T47D (cell line): ENCODE measurements around the gene COL4A1.

Source experiments
- DNase-seq, 2 experiments: peaks; one replicate each; pipeline versions ENCODE4 v3.0.0 to v3.0.0-alpha.2; 2011 to 2012; ENCODE audit warnings: low read depth in 1 of 2, low spot score in 1 of 2
- JUND ChIP-seq: IDR thresholded peaks from 2 replicates; pipeline ENCODE4 v1.6.1; 2012; ENCODE audit warnings: low read depth
- in situ Hi-C: cut with HindIII; loops from 2 replicates; pipeline ENCODE4 v1.10.0; 2016; ENCODE audit warnings: low sequenced_read_pairs, low pct_unique_long_range_greater_than_20kb

Gene COL4A1

DNA sequence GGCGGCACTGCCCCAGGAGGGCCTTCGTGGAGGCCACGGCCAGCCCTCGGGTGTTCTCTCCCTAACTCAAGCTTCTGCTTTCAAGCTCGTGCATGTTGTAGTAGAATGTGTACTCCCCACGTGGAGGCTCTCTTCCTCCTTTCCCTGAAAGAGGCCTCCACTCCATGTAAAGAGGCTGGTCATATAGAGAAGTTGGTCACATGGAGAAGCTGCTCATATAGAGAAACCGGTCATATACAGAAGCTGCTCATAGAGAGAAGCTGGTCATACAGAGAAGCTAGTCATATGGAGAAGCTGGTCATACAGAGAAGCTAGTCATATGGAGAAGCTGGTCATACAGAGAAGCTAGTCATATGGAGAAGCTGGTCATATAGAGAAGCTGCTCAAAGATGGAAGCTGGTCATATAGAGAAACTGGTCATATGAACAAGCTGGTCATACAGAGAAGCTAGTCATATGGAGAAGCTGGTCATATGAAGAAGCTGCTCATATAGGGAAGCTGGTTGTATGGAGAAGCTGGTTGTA is 152.5 kb downstream of the COL4A1 start:
- in situ Hi-C loops, result no loop called here
- no peak for DNase-seq
- TF ChIP-seq JUND, result no peak

DNA sequence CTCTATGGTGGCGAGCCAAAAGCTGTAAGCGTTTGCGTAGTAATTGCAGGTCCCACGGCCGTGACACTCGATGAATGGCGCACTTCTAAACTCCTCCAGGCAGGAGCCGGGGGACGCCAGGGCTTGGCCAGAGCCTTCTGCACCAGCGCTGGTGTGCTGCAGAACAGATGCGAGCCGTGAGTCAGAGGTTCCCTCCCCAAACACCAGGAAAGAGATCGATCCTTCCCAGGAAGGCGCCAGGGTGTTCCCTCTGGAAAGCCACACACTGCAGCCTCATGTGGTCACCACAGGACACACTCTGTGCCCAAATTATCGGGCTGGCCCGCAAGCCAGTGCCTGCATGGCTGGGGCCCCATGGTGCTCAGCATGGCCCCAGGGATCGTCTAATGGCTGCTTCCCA is 154.6 kb downstream of the COL4A1 start:
- in situ Hi-C loops, result no loop called here
- no peak for TF ChIP-seq JUND
- DNase-seq, result no peak

DNA sequence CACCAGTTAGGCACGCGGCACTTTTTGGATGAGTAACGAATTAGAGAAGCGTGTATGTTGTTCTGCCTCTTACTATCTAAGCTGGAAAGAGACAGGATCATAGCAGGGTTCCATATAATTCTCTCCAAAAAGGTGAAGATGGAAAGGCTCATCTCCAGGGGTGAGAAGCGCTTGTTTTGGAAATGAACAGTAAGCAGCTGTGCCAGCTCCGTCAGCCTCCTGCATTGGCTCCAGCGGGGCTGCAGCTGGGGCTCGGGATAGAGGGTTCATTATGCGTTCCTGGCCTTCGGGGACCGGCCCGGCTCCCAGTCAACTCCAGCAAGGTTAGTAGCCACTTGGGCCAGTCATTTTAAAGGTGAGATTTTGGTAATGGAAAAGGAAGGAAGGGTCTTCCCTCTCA is 155.5 kb downstream of the COL4A1 start:
- DNase-seq, result no peak
- no peak for TF ChIP-seq JUND
- in situ Hi-C loops, result no loop called here

DNA sequence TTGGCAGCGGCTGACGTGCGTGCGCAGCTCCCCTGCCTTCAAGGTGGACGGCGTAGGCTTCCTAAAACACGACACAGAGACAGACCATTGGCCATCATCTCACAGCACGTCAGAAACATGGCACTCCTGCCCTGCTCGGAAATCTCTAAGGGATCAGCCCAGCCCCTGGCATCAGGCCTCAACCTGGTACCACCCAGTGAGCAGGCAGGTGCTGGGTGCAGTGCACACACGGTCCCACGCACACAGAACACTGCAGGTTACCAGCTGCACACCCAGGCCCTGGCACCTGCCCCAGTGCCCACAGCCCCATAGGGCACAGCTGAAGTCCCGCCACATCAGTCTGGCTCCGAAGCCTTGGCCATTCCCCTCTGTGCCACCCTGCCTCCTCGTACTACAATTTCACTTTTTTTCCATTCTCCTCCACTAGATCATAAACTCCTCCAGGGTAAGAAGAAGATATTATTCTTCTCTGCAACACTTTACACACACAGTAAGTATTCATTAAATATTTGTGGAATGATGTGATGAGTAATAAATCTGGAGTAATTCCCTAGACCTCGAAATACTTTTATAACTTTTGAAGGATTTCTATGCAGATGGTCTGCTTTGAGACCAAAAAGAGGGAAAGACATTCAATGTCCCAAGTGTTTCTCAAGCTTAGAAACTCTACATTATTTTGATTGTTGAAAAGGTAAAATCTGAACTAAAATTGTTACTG is 156.4 kb downstream of the COL4A1 start:
- DNase-seq, result no peak
- in situ Hi-C loops, result no loop called here
- no peak for TF ChIP-seq JUND

DNA sequence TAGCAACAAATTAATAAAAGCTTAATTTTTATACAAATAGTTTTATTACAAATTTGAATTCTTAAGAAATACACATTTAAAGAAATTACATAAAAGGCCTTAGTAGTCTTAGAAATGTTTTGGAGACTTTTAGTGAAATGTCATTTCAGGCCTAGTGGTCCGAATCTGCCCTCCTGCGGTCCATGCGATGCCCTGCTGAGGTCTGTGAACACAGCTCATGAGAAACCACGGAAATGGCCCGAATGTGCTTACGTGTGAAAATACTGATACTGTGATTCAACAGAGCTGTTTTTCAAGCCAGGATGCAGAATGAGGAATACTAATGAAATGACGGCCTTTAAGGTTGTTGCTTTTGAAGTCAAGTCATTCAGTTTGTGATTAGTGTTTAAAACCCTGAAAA is 157.9 kb downstream of the COL4A1 start:
- no peak for DNase-seq
- no peak for TF ChIP-seq JUND
- in situ Hi-C loops, result no loop called here

DNA sequence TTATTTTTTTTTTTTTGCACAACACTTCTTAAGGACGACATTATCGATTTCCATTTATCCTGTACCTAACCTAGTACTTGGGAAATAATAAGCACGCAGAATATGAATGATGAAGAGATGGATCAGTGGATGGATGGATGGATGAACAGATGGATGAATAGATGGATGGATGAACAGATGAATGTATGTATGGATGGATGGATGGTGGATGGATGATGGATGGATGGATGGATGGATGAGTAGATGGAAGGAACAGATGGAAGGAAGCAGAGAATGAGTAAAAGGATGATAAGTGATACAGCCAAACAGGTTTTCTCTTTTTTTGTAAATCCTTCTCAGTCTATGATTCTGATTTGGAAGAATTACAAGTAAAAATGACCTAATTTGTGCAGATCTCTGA is 166.9 kb downstream of the COL4A1 start:
- in situ Hi-C loops, result no loop called here
- no peak for TF ChIP-seq JUND
- DNase-seq, result no peak

DNA sequence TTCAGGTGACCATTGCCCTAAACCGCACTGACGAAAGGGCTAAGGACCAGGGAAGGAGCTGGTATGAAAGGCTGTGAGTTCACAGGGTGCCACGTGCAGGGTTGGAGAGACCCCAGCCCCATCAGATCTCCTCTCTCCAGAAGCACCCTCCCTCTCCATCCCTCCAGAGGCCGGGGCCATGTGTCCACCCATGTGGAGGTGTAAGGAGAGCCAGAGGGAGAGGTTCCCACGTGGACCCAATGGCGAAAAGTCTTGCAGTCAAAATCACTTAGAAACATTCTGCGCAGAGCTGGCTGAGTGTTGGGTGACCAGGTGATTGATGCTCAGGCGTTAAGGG is 168.3 kb downstream of the COL4A1 start:
- no peak for DNase-seq
- in situ Hi-C loops, result no loop called here
- TF ChIP-seq JUND, result no peak

DNA sequence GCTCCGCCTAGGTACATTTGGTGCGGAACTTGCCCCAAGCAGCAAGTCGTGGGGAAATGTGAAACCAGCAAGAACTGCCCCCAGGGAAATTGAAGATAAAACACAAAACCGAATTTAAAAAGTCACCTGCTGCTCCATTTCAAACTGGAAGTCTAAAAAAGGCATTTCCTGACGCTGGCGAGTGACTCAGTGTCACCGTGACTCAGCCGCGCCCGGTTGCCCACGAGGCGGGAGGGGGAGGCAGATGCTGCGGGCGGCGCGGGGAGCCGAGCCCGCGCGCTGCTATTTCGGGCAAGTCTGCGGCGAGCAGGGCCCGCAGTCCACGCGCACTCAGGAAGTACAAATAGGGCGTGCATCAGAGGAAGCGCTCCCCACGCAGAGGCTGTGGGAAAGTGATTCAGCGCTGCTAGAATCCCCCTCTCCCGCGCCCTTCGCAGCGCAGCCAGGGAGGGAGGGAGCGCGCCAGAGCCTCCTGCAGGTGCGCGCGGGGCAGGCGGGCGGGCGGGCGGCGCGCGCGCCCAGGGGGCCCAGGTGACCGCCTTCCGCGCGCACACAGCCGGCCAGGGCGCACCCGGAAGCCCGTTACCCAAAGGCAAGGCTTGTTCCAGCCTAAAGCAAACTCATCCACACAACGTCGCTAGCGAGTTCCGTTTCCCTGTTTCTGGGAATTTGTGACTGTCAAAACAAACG is 168.8 kb downstream of the COL4A1 start:
- in situ Hi-C loops, result no loop called here
- TF ChIP-seq JUND, result no peak
- peak; percentile 48 to 65 for DNase-seq

DNA sequence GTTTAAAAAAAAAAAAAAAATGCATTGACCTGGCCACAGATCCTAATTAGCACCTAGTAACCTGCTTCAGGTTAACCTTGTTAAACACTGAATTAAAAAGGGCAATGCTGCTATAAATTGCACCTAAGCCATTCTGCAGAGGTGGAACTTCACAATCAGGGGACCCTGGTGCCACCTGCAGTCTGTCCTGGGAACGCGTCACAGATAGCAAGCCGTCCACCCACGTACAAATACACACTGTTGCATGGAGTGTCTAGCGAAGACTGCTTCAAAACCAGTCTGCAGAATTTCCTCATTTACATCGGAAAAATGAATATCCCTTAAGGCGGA is 169.3 kb downstream of the COL4A1 start:
- peak; percentile 56 to 69 for DNase-seq
- in situ Hi-C loops, result no loop called here
- no peak for TF ChIP-seq JUND

DNA sequence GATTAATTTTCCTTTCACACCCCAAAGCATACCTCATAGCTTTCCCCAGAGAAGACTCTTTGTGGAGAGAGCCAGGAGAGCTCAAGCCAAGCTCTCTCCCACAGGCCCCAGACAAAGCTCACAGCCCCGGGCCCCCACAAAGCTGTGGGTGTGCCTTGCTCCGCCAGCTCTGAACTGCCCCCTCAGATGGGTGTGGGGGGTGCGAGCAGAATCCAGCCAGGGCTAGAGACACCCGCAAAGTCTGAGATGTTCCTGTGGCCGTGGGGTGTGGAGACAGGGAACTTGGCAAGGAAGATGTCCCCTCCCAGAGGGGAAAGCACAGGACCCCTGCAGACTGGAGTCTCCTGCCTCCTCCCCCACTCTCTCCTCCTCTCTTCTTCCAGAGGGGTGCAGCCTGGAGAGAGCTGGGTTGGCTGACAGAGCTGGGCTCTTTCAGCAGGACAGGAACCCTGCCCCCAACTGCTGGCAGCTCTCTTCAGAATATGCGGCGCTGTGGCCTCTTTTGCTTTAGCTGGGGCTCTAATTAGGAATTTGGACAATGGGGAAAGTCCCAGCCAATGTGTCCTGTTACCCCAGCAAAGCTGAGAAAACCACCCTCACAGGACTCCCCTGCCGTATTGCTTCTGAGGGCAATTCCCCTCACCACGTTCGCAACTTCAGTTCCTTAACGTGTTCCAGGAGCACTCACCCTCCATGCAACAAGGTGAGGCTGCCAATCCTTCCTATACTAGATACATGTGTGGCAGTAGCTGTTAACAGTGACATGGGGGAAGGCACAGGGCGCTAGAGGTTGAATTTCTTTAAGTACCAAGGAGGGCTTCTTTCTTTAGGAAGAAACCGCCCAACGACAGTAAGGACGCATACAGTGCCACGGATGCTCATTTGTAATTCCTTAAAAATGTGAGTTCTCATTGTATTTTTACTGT is 170.0 kb downstream of the COL4A1 start:
- DNase-seq, result no peak
- in situ Hi-C loops, result no loop called here
- no peak for TF ChIP-seq JUND

DNA sequence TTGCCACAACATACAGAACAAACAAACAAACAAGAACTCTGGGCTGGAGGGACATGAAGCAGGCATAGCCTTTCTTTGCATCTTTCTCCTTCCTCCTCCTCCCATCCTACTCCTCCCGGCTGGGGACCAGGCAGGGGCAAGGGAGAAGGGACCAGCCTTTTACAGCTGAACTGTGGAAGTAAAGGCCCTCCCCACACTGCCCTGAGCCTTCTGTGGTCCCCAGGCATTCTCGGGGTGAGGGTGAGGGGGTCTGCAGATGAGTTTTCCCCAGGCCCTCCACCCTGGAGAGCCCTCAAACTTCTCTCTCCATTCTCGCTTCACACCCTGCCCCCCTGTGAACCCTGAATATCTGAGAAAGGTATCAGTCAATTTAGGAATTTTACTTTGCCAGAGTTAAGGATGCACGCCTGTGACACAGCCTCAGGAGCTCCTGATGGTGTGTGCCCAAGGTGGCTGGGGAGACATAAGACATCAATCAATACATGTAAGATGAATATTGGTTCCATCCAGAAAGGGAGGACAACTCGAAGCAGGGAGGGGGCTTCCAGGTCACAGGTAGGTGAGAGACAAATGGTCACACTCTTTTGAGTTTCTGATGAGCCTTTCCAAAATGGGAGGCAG is 170.9 kb downstream of the COL4A1 start:
- DNase-seq, result no peak
- no peak for TF ChIP-seq JUND
- in situ Hi-C loops, result no loop called here

DNA sequence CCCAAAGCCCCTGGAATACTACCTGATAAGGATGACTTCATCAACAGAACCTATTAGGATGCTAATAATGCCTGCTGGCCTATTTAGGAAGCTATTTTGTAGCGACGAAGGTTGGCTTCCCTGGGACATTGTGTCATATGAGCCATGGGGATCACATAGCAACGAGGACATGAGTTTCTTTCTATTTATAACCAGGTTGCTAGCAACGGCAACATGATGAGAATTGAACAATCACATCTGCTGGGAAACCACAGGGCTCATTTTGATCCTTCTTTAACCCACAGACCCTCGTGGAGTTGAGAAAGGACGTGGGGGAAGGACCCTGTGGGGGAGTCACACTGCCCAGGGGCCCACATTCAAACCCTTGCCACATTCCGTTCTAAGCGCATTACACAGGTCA is 172.2 kb downstream of the COL4A1 start:
- in situ Hi-C loops, result no loop called here

More for the DNA sequence above, 172.2 kb downstream of the COL4A1 start:
- no peak for DNase-seq
- TF ChIP-seq JUND, result no peak
